HK-2 (cell line): ENCODE data around the gene MAGEA9B.
"Not testable (repeated sequence)": the region's sequence is repeated elsewhere in the genome, so short reads cannot be mapped to it uniquely, and the experiment has no call there.

Experiments
- DNase-seq: peaks from one replicate; pipeline ENCODE4 v3.0.0-alpha.2; 2018; ENCODE audit not compliant: unreplicated experiment

MAGEA9B gene

GRCh38 chrX:149534926-149535602, 52.2 kb downstream of the MAGEA9B start:
- not testable (repeated sequence) for DNase-seq

- not testable (repeated sequence) for DNase-seq
Measured at GRCh38 chrX:149533999-149534398, 53.3 kb downstream of the MAGEA9B start.

GRCh38 chrX:149532868-149533267, 54.4 kb downstream of the MAGEA9B start:
- DNase-seq: not testable (repeated sequence)
